NCI-H146 (cell line): ENCODE measurements around the gene EIF3CL.
"Not testable (repeated sequence)": the region's sequence is repeated elsewhere in the genome, so short reads cannot be mapped to it uniquely, and the experiment has no call there.

Experiments used
- DNase-seq: peaks from one replicate; lab custom pipeline; 2025; lab: John Stamatoyannopoulos, UW

EIF3CL gene

DNA sequence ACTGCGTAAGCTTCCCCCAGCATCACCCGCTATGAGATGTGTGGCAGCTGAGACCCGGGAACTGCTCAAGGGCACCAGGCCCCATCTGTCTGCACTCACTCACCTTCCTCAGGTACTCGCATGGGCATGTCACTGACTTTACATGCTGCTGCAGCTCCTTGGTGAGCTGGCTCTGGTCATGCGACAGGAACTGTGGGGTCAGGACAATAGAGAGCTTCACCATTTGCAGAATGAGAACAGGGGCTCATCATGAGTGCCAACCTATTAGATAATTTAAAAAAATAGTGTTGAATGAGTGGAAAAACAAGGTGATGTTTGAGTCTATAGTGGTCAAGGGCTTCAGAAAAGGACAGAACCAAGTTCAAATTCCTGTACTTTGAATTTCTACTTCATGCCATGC is 41.0 kb downstream of the EIF3CL start:
- DNase-seq = not testable (repeated sequence)

DNA sequence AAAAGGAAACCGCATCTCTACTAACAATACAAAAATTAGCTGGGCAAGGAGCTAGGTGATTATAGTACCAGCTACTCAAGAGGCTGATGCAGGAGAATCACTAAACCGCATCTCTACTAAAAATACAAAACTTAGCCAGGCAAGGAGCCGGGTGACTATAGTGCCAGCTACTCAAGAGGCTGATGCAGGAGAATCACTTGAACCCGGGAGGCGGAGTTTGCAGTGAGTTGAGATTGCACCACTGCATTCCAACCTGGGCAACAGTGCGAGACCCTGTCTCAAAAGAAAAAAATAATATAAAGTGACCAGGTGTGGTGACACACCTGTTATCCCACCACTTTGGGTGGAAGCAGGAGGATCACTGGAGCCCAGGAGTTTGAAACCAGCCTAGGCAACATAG is 65.4 kb downstream of the EIF3CL start:
- not testable (repeated sequence) for DNase-seq

DNA sequence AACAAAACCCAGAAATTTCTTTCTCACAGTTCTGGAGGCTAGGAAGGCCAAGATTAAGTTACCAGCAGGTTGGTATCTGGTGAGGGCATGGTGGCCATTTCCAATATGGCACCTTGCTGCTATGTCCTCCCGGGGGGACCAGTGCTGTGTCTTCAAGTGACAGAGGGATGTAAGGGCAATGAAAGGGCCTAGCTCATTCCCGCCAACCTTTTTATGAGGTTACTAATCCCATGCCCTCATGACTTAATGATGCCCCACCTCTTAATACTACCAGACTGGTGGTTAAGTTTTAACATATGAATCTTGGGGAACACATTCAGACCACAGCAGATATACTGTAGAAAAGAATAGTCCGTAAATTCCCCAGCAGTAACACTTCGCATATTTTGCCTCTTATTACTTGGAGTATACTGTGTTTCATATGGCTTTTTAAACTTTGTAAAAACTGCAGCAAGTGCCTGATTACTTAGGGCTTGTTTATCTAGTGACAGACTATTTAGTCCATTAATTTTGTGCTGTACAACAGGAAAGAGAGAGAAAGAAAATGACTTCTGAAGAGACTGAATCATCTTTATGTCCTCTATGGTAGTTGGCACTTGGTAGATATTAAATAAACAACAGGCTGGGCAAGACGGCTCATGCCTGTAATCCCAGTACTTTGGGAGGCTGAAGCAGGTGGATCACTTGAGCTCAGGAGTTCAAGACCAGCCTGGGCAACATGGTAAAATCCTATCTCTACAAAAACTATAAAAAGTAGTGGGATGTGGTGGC is 66.5 kb downstream of the EIF3CL start:
- DNase-seq = not testable (repeated sequence)

- not testable (repeated sequence) for DNase-seq
Measured at GRCh38 chr16:28335678-28336077, 68.0 kb downstream of the EIF3CL start.

DNA sequence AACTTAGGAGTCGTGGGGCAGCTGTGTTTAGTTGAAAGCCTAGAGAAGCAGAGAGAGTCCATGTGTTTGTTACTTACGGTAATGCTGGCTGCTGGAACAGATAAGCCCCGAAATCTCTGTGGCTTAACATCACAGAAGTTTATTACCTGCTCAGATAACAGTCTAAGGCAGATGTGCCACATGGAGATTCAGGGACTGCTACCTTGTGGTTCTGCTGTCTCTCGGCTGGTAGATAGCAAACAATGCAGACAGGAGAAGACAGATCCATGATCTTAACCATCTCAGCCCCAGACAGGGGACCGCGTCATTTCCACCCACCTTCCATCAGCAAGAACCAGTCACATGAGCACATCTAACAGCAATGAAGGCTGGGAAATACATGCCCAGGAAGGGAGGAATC is 71.0 kb downstream of the EIF3CL start:
- not testable (repeated sequence) for DNase-seq

DNA sequence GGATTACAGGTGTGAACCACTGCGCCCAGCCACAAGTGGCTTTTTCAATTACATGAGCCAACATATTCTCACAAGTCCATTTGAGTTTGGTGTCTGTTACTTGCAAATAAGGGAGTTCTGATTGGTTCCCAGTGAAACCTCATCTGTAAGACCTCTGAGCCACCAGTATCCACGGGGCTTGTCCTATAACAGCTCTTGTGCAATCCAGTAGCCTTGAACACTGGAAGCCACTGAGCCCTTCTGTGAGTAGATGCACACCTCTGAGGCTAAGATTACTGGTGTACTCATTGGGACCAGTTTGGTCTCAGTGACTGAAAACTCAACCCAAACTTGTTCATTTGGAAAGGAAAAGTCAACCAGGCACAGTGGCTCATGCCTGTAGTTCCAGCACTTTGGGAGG is 72.7 kb downstream of the EIF3CL start:
- not testable (repeated sequence) for DNase-seq

- DNase-seq = not testable (repeated sequence)
Measured at GRCh38 chr16:28330232-28330631, 73.4 kb downstream of the EIF3CL start.
